Neural progenitor cell (in vitro differentiated cells): ENCODE results near the gene ASH1L. TPM values are rescaled to one million over a fixed set of nuclear protein-coding genes. Genes with fewer than 3 reads are reported as not detected.
"Not testable (repeated sequence)": the region's sequence is repeated elsewhere in the genome, so short reads cannot be mapped to it uniquely, and the experiment has no call there.

Source experiments
- DNase-seq: peaks from one replicate; pipeline ENCODE4 v3.0.0-alpha.2; 2016; ENCODE audit warnings: low spot score
- H2AFZ ChIP-seq: fragments of 200-600 bp; sonication (generic); replicated peaks from 2 replicates; pipeline ENCODE4 v1.6.1; 2016; ENCODE audit warnings: antibody characterized with exemption
- H3F3A ChIP-seq: fragments of 200-600 bp; sonication (generic); 2 replicates; pipeline ENCODE4 v1.6.1; 2016; ENCODE audit warnings: antibody characterized with exemption, low read depth
- H3K27ac ChIP-seq: fragments of 200-600 bp; sonication (generic); 2 replicates; pipeline ENCODE4 v1.5.1; 2016; ENCODE audit warnings: mild to moderate bottlenecking
- H3K27me3 ChIP-seq: fragments of 200-600 bp; sonication (generic); 2 replicates; pipeline ENCODE4 v1.6.1; 2016; ENCODE audit warnings: mild to moderate bottlenecking, moderate library complexity
- H3K36me3 ChIP-seq: fragments of 200-600 bp; sonication (generic); 2 replicates; pipeline ENCODE4 v1.5.1; 2016
- H3K4me1 ChIP-seq: fragments of 200-600 bp; sonication (generic); 2 replicates; pipeline ENCODE4 v1.6.1; 2016; ENCODE audit warnings: mixed run types
- H3K4me2 ChIP-seq: fragments of 200-600 bp; sonication (generic); 2 replicates; pipeline ENCODE4 v1.6.1; 2016
- H3K4me3 ChIP-seq: fragments of 200-600 bp; sonication (generic); 2 replicates; pipeline ENCODE4 v1.5.1; 2016
- H3K79me2 ChIP-seq: fragments of 200-600 bp; sonication (generic); 2 replicates; pipeline ENCODE4 v1.6.1; 2016; ENCODE audit warnings: low read depth
- H3K9ac ChIP-seq: fragments of 200-600 bp; sonication (generic); 2 replicates; pipeline ENCODE4 v1.6.1; 2016
- H3K9me3 ChIP-seq: fragments of 200-600 bp; sonication (generic); 2 replicates; pipeline ENCODE4 v1.5.1; 2016; ENCODE audit warnings: low read depth
- H4K20me1 ChIP-seq: fragments of 200-600 bp; sonication (generic); 2 replicates; pipeline ENCODE4 v1.6.1; 2016; ENCODE audit warnings: low read depth
- H3K27ac Mint-ChIP-seq: 3 replicates; pipeline ENCODE4 v1.8.0; 2021; ENCODE audit warnings: mixed read lengths
- H3K27me3 Mint-ChIP-seq: 2 replicates; pipeline ENCODE4 v1.8.0; 2022; ENCODE audit warnings: low read depth, mild to moderate bottlenecking, inconsistent platforms, moderate library complexity, mixed read lengths; ENCODE audit not compliant: insufficient read depth
- H3K36me3 Mint-ChIP-seq: 3 replicates; pipeline ENCODE4 v1.8.0; 2021; ENCODE audit warnings: mixed read lengths
- H3K4me1 Mint-ChIP-seq: 3 replicates; pipeline ENCODE4 v1.8.0; 2021; ENCODE audit warnings: mixed read lengths
- H3K4me3 Mint-ChIP-seq: 3 replicates; pipeline ENCODE4 v1.8.0; 2021; ENCODE audit warnings: mild to moderate bottlenecking, moderate library complexity, mixed read lengths
- H3K9me3 Mint-ChIP-seq: 3 replicates; pipeline ENCODE4 v1.8.0; 2020; ENCODE audit warnings: mixed read lengths
- CTCF ChIP-seq: fragments of 200-600 bp; sonication (generic); IDR thresholded peaks from 2 replicates; pipeline ENCODE4 v1.5.1; 2017; ENCODE audit warnings: antibody characterized with exemption, mild to moderate bottlenecking
- EZH2 ChIP-seq: fragments of 200-600 bp; sonication (generic); IDR thresholded peaks from 2 replicates; pipeline ENCODE4 v1.6.1; 2017; ENCODE audit warnings: antibody characterized with exemption, mild to moderate bottlenecking, moderate library complexity
- EZH2phosphoT487 ChIP-seq: fragments of 200-600 bp; sonication (generic); IDR thresholded peaks from 2 replicates; pipeline ENCODE4 v1.6.1; 2017; ENCODE audit warnings: antibody characterized with exemption
- total RNA-seq: library from RNA; depleted of rRNA; stranded (reverse); fragments of >200 nt; gene quantifications from 2 replicates; pipeline ENCODE4 v1.2.3, GENCODE V29; 2015; ENCODE audit warnings: low replicate concordance

ASH1L gene
- total RNA-seq, 1 donor from 2014 or later = 42.1 TPM

DNA sequence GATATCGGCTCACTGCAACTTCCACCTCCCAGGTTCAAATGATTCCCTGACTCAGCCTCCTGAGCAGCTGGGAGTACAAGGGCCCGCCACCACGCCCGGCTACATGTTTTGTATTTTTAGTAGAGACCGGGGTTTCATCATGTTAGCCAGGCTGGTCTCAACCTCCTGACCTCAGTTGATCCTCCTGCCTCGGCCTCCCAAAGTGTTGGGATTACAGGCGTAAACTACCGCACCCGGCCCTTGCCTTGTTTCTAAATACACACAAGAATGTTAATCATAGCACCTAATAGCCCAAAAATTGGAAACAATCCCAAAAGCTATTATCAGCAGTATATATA is 46.3 kb upstream of the ASH1L start:
- peaks cover 6% of the 10 kb centered on the region for H3K36me3 Mint-ChIP-seq
- Histone ChIP-seq H3K9ac (no peak overlapping the region), H3K4me2 (no peak overlapping the region), H3K9me3 (no peaks in the 10 kb centered on the region), H3K4me3 (no peak overlapping the region), H3K79me2 (no peaks in the 10 kb centered on the region), H4K20me1 (no peaks in the 10 kb centered on the region), H2AFZ (no peak overlapping the region), H3K27ac (no peak overlapping the region), H3K4me1 (no peaks in the 10 kb centered on the region), H3K27me3 (no peaks in the 10 kb centered on the region), H3F3A (no peaks in the 10 kb centered on the region), H3K36me3 (no peaks in the 10 kb centered on the region)
- H3K4me3 Mint-ChIP-seq = peak overlapping the region; percentile 73
- peaks cover 2% of the 10 kb centered on the region for H3K27me3 Mint-ChIP-seq
- DNase-seq = no peak
- H3K4me1 Mint-ChIP-seq = peaks cover 4% of the 10 kb centered on the region
- no peak overlapping the region for H3K27ac Mint-ChIP-seq
- no peaks in the 10 kb centered on the region for H3K9me3 Mint-ChIP-seq
- TF ChIP-seq EZH2 = no peak
- TF ChIP-seq EZH2phosphoT487 = no peak
- no peak for TF ChIP-seq CTCF

GRCh38 chr1:155607708-155608107 is 45.1 kb upstream of the ASH1L start:
- H4K20me1 ChIP-seq = no peaks in the 10 kb centered on the region
- no peaks in the 10 kb centered on the region for H3K79me2 ChIP-seq
- no peak overlapping the region for H2AFZ ChIP-seq
- no peak overlapping the region for H3K4me3 Mint-ChIP-seq
- peaks cover 4% of the 10 kb centered on the region for H3K4me1 Mint-ChIP-seq
- H3K4me1 ChIP-seq = no peaks in the 10 kb centered on the region
- H3K27ac Mint-ChIP-seq = no peak overlapping the region
- no peak overlapping the region for H3K4me3 ChIP-seq
- H3K9me3 ChIP-seq = no peaks in the 10 kb centered on the region
- no peak for DNase-seq
- no peaks in the 10 kb centered on the region for H3K27me3 ChIP-seq
- peaks cover 2% of the 10 kb centered on the region for H3K27me3 Mint-ChIP-seq
- H3K36me3 Mint-ChIP-seq = peaks cover 4% of the 10 kb centered on the region
- no peak overlapping the region for H3K9ac ChIP-seq
- H3K9me3 Mint-ChIP-seq = no peaks in the 10 kb centered on the region
- no peak overlapping the region for H3K27ac ChIP-seq
- no peaks in the 10 kb centered on the region for H3F3A ChIP-seq
- TF ChIP-seq EZH2 (no peak), CTCF (no peak), EZH2phosphoT487 (no peak)
- no peak overlapping the region for H3K4me2 ChIP-seq
- no peaks in the 10 kb centered on the region for H3K36me3 ChIP-seq

GRCh38 chr1:155599828-155600572 is 37.4 kb upstream of the ASH1L start:
- H4K20me1 ChIP-seq, H2AFZ ChIP-seq, H3K79me2 ChIP-seq, H3K4me1 ChIP-seq, H3K27me3 Mint-ChIP-seq, H3K9ac ChIP-seq, H3K9me3 Mint-ChIP-seq, H3K36me3 Mint-ChIP-seq, H3K36me3 ChIP-seq, H3K27ac ChIP-seq, H3K9me3 ChIP-seq, H3K27me3 ChIP-seq, DNase-seq: not testable (repeated sequence)
- Histone ChIP-seq H3K4me2 (peak overlapping the region; percentile 36), H3F3A (peaks cover 10% of the 10 kb centered on the region), H3K4me3 (peak overlapping the region; percentile 9)
- peak overlapping the region; percentile 76 for H3K27ac Mint-ChIP-seq
- H3K4me3 Mint-ChIP-seq = peak overlapping the region; percentile 29
- peaks cover 36% of the 10 kb centered on the region for H3K4me1 Mint-ChIP-seq

GRCh38 chr1:155598842-155599331 is 36.3 kb upstream of the ASH1L start:
- DNase-seq = peak; percentile 73
- H3K27ac ChIP-seq = no peak overlapping the region
- no peak for TF ChIP-seq EZH2phosphoT487
- no peak for TF ChIP-seq EZH2
- TF ChIP-seq CTCF = no peak

More at GRCh38 chr1:155598842-155599331, 36.3 kb upstream of the ASH1L start:
- Histone ChIP-seq H3K36me3 (no peaks in the 10 kb centered on the region), H3K79me2 (no peaks in the 10 kb centered on the region), H4K20me1 (no peaks in the 10 kb centered on the region), H3K4me3 (peak overlapping the region; percentile 9), H3K4me2 (peak overlapping the region; percentile 36), H3K4me1 (peaks cover 6% of the 10 kb centered on the region), H3K9ac (no peak overlapping the region), H3F3A (peaks cover 10% of the 10 kb centered on the region), H2AFZ (no peak overlapping the region), H3K27me3 (no peaks in the 10 kb centered on the region), H3K9me3 (no peaks in the 10 kb centered on the region)
- no peaks in the 10 kb centered on the region for H3K9me3 Mint-ChIP-seq
- H3K4me1 Mint-ChIP-seq = peaks cover 36% of the 10 kb centered on the region
- H3K27ac Mint-ChIP-seq = peak overlapping the region; percentile 73
- H3K4me3 Mint-ChIP-seq = peak overlapping the region; percentile 36
- no peaks in the 10 kb centered on the region for H3K36me3 Mint-ChIP-seq
- H3K27me3 Mint-ChIP-seq = peaks cover 2% of the 10 kb centered on the region
